Mesendoderm (in vitro differentiated cells): ENCODE measurements around the gene ESRRA.

Source experiments
- DNase-seq: peaks from one replicate; pipeline ENCODE4 v3.0.0; 2013
- H2AK5ac ChIP-seq: 2 replicates; pipeline ENCODE4 v1.6.1; 2013; ENCODE audit warnings: low read length, inconsistent platforms
- H2BK120ac ChIP-seq: 2 replicates; pipeline ENCODE4 v1.6.1; 2013; ENCODE audit warnings: low read depth, mild to moderate bottlenecking, low read length, moderate library complexity, mixed read lengths
- H2BK15ac ChIP-seq: replicated peaks from 2 replicates; pipeline ENCODE4 v1.6.1; 2013; ENCODE audit warnings: low read depth, mild to moderate bottlenecking, moderate library complexity
- H2BK5ac ChIP-seq: 2 replicates; pipeline ENCODE4 v1.6.1; 2013; ENCODE audit warnings: low read length, inconsistent platforms
- H3K18ac ChIP-seq: 2 replicates; pipeline ENCODE4 v1.6.1; 2013; ENCODE audit warnings: mild to moderate bottlenecking, low read length, mixed read lengths
- H3K23ac ChIP-seq: one replicate; pipeline ENCODE4 v1.6.1; 2013; ENCODE audit warnings: low read length
- H3K27ac ChIP-seq: 2 replicates; pipeline ENCODE4 v1.5.1; 2013; ENCODE audit warnings: low read depth, mild to moderate bottlenecking, inconsistent platforms, low read length, moderate library complexity
- H3K27me3 ChIP-seq: 2 replicates; pipeline ENCODE4 v1.6.1; 2013; ENCODE audit warnings: low read length, control low read depth, mild to moderate bottlenecking, inconsistent platforms; ENCODE audit not compliant: insufficient read depth, poor library complexity
- H3K36me3 ChIP-seq: 2 replicates; pipeline ENCODE4 v1.6.1; 2013; ENCODE audit warnings: low read length, inconsistent platforms; ENCODE audit not compliant: control insufficient read depth, insufficient read depth
- H3K4ac ChIP-seq: one replicate; pipeline ENCODE4 v1.6.1; 2013; ENCODE audit warnings: low read depth, mild to moderate bottlenecking, low read length, moderate library complexity
- H3K4me1 ChIP-seq: 2 replicates; pipeline ENCODE4 v1.6.1; 2013; ENCODE audit warnings: low read depth, low read length, inconsistent platforms; ENCODE audit not compliant: control insufficient read depth
- H3K4me2 ChIP-seq: 2 replicates; pipeline ENCODE4 v1.6.1; 2013; ENCODE audit warnings: low read length
- H3K4me3 ChIP-seq: 2 replicates; pipeline ENCODE4 v1.5.1; 2013; ENCODE audit warnings: mild to moderate bottlenecking, low read length
- H3K56ac ChIP-seq: one replicate; pipeline ENCODE4 v1.6.1; 2013; ENCODE audit warnings: low read length
- H3K79me1 ChIP-seq: 2 replicates; pipeline ENCODE4 v1.6.1; 2013; ENCODE audit warnings: low read length, inconsistent platforms
- H3K79me2 ChIP-seq: 2 replicates; pipeline ENCODE4 v1.6.1; 2013; ENCODE audit warnings: mild to moderate bottlenecking, low read length; ENCODE audit not compliant: control insufficient read depth, insufficient read depth
- H3K9ac ChIP-seq: 2 replicates; pipeline ENCODE4 v1.6.1; 2013; ENCODE audit warnings: low read length, inconsistent platforms
- H4K5ac ChIP-seq: one replicate; pipeline ENCODE4 v1.6.1; 2013; ENCODE audit warnings: low read length
- H4K8ac ChIP-seq: one replicate; pipeline ENCODE4 v1.6.1; 2013; ENCODE audit warnings: low read depth, mild to moderate bottlenecking, control low read depth, low read length, moderate library complexity
- WGBS: extraction: QIAGEN DNeasy Blood & Tissue Kit; methylation state at CpG from one replicate; pipeline ENCODE4 v1.1.7; 2013; ENCODE audit warnings: low lambda C conversion rate, missing lambda C conversion rate; ENCODE audit not compliant: insufficient coverage; ENCODE audit errors: extremely low coverage; 5-methylcytosine and 5-hydroxymethylcytosine counted together

The ESRRA gene

GRCh38 chr11:64278576-64279190 is 26.6 kb upstream of the ESRRA start:
- H3K9ac ChIP-seq: no peak overlapping the region
- no peak overlapping the region for H4K5ac ChIP-seq
- H2BK5ac ChIP-seq: no peak overlapping the region
- no peak overlapping the region for H2BK15ac ChIP-seq
- H3K23ac ChIP-seq: no peak overlapping the region
- no peak overlapping the region for H2BK120ac ChIP-seq
- H3K18ac ChIP-seq: no peak overlapping the region
- DNase-seq: no peak
- no peak overlapping the region for H3K27ac ChIP-seq
- H3K36me3 ChIP-seq: no peaks in the 10 kb centered on the region
- no peak overlapping the region for H4K8ac ChIP-seq
- no peak overlapping the region for H3K4me3 ChIP-seq
- no peak overlapping the region for H3K56ac ChIP-seq
- no peaks in the 10 kb centered on the region for H3K79me1 ChIP-seq
- H3K4me2 ChIP-seq: no peak overlapping the region
- H3K27me3 ChIP-seq: no peaks in the 10 kb centered on the region
- no peak overlapping the region for H3K4ac ChIP-seq
- H3K4me1 ChIP-seq: no peaks in the 10 kb centered on the region
- H3K79me2 ChIP-seq: no peaks in the 10 kb centered on the region
- WGBS: no CpG with 5 or more reads among the region's 8 CpGs
- H2AK5ac ChIP-seq: no peak overlapping the region

GRCh38 chr11:64281957-64282770 is 23.2 kb upstream of the ESRRA start:
- Histone ChIP-seq H3K27ac (no peak overlapping the region), H2BK5ac (no peak overlapping the region), H3K4ac (no peak overlapping the region), H4K5ac (no peak overlapping the region), H2BK15ac (no peak overlapping the region), H3K23ac (no peak overlapping the region), H3K9ac (no peak overlapping the region), H3K27me3 (no peaks in the 10 kb centered on the region), H2AK5ac (no peak overlapping the region), H3K4me2 (no peak overlapping the region), H3K79me2 (no peaks in the 10 kb centered on the region), H3K79me1 (no peaks in the 10 kb centered on the region), H3K4me3 (no peak overlapping the region), H4K8ac (no peak overlapping the region), H2BK120ac (no peak overlapping the region), H3K18ac (no peak overlapping the region), H3K4me1 (peaks cover 6% of the 10 kb centered on the region), H3K56ac (no peak overlapping the region), H3K36me3 (no peaks in the 10 kb centered on the region)
- no CpG with 5 or more reads among the region's 22 CpGs for WGBS
- no peak for DNase-seq

- no peak overlapping the region for H3K4ac ChIP-seq
- no peak overlapping the region for H2BK15ac ChIP-seq
- H3K4me2 ChIP-seq: no peak overlapping the region
- no CpG with 5 or more reads among the region's 3 CpGs for WGBS
- no peak overlapping the region for H3K9ac ChIP-seq
- H3K18ac ChIP-seq: no peak overlapping the region
- no peak overlapping the region for H3K4me3 ChIP-seq
- H3K79me1 ChIP-seq: no peaks in the 10 kb centered on the region
- no peak overlapping the region for H4K8ac ChIP-seq
- no peaks in the 10 kb centered on the region for H3K36me3 ChIP-seq
- no peaks in the 10 kb centered on the region for H3K27me3 ChIP-seq
- no peak overlapping the region for H4K5ac ChIP-seq
- no peak overlapping the region for H2BK120ac ChIP-seq
- H3K79me2 ChIP-seq: no peaks in the 10 kb centered on the region
- no peak overlapping the region for H3K27ac ChIP-seq
- peaks cover 6% of the 10 kb centered on the region for H3K4me1 ChIP-seq
- no peak overlapping the region for H2BK5ac ChIP-seq
- DNase-seq: no peak
- H3K56ac ChIP-seq: no peak overlapping the region
- no peak overlapping the region for H3K23ac ChIP-seq
- H2AK5ac ChIP-seq: no peak overlapping the region
Observed at GRCh38 chr11:64283092-64283491, 22.2 kb upstream of the ESRRA start.

GRCh38 chr11:64284048-64284961 is 21.0 kb upstream of the ESRRA start, which contains the start of gene BAD:
BAD (minus strand) TSS chr11:64284665; CDS start chr11:64284368, 297 bp downstream.
- DNase-seq: peak; percentile 96
- H4K8ac ChIP-seq: no peak within 1 kb of the TSS
- H3K27ac ChIP-seq: peak within 1 kb of the TSS; percentile 66
- H3K79me1 ChIP-seq: no peaks in the 10 kb centered on the region
- peak within 1 kb of the TSS; percentile 92 for H3K9ac ChIP-seq
- H3K23ac ChIP-seq: no peak within 1 kb of the TSS
- H3K4me1 ChIP-seq: peaks cover 6% of the 10 kb centered on the region
- WGBS: no CpG with 5 or more reads among the region's 44 CpGs
- H2BK15ac ChIP-seq: no peak within 1 kb of the TSS
- no peak within 1 kb of the TSS for H2BK120ac ChIP-seq
- peak within 1 kb of the TSS; percentile 96 for H3K56ac ChIP-seq
- H3K18ac ChIP-seq: peak within 1 kb of the TSS; percentile 75
- H2BK5ac ChIP-seq: no peak within 1 kb of the TSS
- H3K4ac ChIP-seq: peak within 1 kb of the TSS; percentile 40
- H3K4me3 ChIP-seq: peak within 1 kb of the TSS; percentile 81
- no peaks in the 10 kb centered on the region for H3K27me3 ChIP-seq
- no peak within 1 kb of the TSS for H4K5ac ChIP-seq
- peak within 1 kb of the TSS; percentile 100 for H3K4me2 ChIP-seq
- H2AK5ac ChIP-seq: no peak within 1 kb of the TSS
- no peaks in the 10 kb centered on the region for H3K79me2 ChIP-seq
- H3K36me3 ChIP-seq: no peaks in the 10 kb centered on the region

GRCh38 chr11:64284962-64285884 is 20.1 kb upstream of the ESRRA start, which contains the start of gene GPR137:
GPR137 (plus strand) TSS chr11:64285848; CDS start chr11:64286525, 677 bp downstream.
- Histone ChIP-seq H3K18ac (peak within 1 kb of the TSS; percentile 75), H2BK5ac (no peak within 1 kb of the TSS), H3K9ac (peak within 1 kb of the TSS; percentile 92), H4K5ac (no peak within 1 kb of the TSS), H3K4ac (peak within 1 kb of the TSS; percentile 41), H2BK15ac (no peak within 1 kb of the TSS), H3K4me1 (peaks cover 6% of the 10 kb centered on the region), H2BK120ac (no peak within 1 kb of the TSS), H3K4me2 (peak within 1 kb of the TSS; percentile 100), H3K36me3 (no peaks in the 10 kb centered on the region), H3K23ac (peak within 1 kb of the TSS; percentile 11), H4K8ac (no peak within 1 kb of the TSS), H3K27me3 (peaks cover 2% of the 10 kb centered on the region), H3K4me3 (peak within 1 kb of the TSS; percentile 81), H3K56ac (peak within 1 kb of the TSS; percentile 93), H3K79me2 (no peaks in the 10 kb centered on the region), H3K27ac (peak within 1 kb of the TSS; percentile 66), H3K79me1 (no peaks in the 10 kb centered on the region), H2AK5ac (no peak within 1 kb of the TSS)
- peak; percentile 66 for DNase-seq
- no CpG with 5 or more reads among the region's 102 CpGs for WGBS
